Smooth muscle cell (in vitro differentiated cells): Measurements from ENCODE around the gene SLC25A11. TPM values are rescaled to one million over a fixed set of nuclear protein-coding genes. Genes with fewer than 3 reads are reported as not detected.
A peak's percentile ranks its signal among the peaks of the same experiment; 100 is the strongest.

Experiments used
- DNase-seq: peaks from one replicate; lab custom pipeline; 2025; ENCODE audit not compliant: unreplicated experiment; lab: John Stamatoyannopoulos, UW
- H2AFZ ChIP-seq: fragments of 200-600 bp; sonication (generic); 2 replicates; pipeline ENCODE4 v1.6.0; 2016; ENCODE audit warnings: antibody characterized with exemption, low read depth, mild to moderate bottlenecking
- H3F3A ChIP-seq: fragments of 200-600 bp; sonication (generic); 2 replicates; pipeline ENCODE4 v1.6.0; 2017; ENCODE audit warnings: antibody characterized with exemption, low read depth
- H3K27ac ChIP-seq: fragments of 200-600 bp; sonication (generic); 2 replicates; pipeline ENCODE4 v1.5.1; 2016; ENCODE audit warnings: low read depth, mild to moderate bottlenecking
- H3K27me3 ChIP-seq: fragments of 200-600 bp; sonication (generic); 2 replicates; pipeline ENCODE4 v1.6.1; 2016; ENCODE audit warnings: low read depth, mild to moderate bottlenecking
- H3K36me3 ChIP-seq: fragments of 200-600 bp; sonication (generic); 2 replicates; pipeline ENCODE4 v1.5.1; 2016; ENCODE audit warnings: low read depth
- H3K4me1 ChIP-seq: fragments of 200-600 bp; sonication (generic); 2 replicates; pipeline ENCODE4 v1.5.1; 2016; ENCODE audit warnings: low read depth
- H3K4me2 ChIP-seq: fragments of 200-600 bp; sonication (generic); 2 replicates; pipeline ENCODE4 v1.6.0; 2016; ENCODE audit warnings: mild to moderate bottlenecking
- H3K4me3 ChIP-seq: fragments of 200-600 bp; sonication (generic); 2 replicates; pipeline ENCODE4 v1.5.1; 2016; ENCODE audit warnings: mild to moderate bottlenecking
- H3K79me2 ChIP-seq: fragments of 200-600 bp; sonication (generic); 2 replicates; pipeline ENCODE4 v1.6.0; 2016; ENCODE audit warnings: low read depth, mild to moderate bottlenecking
- H3K9ac ChIP-seq: fragments of 200-600 bp; sonication (generic); 2 replicates; pipeline ENCODE4 v1.6.0; 2016; ENCODE audit warnings: low read depth
- H3K9me3 ChIP-seq: fragments of 200-600 bp; sonication (generic); replicated peaks from 2 replicates; pipeline ENCODE4 v1.5.1; 2016; ENCODE audit warnings: low read depth
- H4K20me1 ChIP-seq: fragments of 200-600 bp; sonication (generic); 2 replicates; pipeline ENCODE4 v1.6.0; 2016; ENCODE audit warnings: low read depth
- CTCF ChIP-seq: fragments of 200-600 bp; sonication (generic); IDR thresholded peaks from 2 replicates; pipeline ENCODE4 v1.5.1; 2017; ENCODE audit warnings: borderline replicate concordance, mild to moderate bottlenecking, antibody characterized with exemption; ENCODE audit not compliant: insufficient read depth, poor library complexity, severe bottlenecking
- WGBS: methylation state at CpG from one replicate; pipeline ENCODE4 v1.1.7; 2016; ENCODE audit warnings: low lambda C conversion rate; 5-methylcytosine and 5-hydroxymethylcytosine counted together
- polyA plus RNA-seq: library from polyadenylated mRNA; unstranded; fragments of >200 nt; fragmentation: Nextera tagmentation; extraction: Ambion mirVana; gene quantifications from 2 replicates; pipeline ENCODE4 v1.2.1, GENCODE V29; 2016
- total RNA-seq: library from RNA; depleted of rRNA; stranded (reverse); fragments of >200 nt; gene quantifications from 2 replicates; pipeline ENCODE4 v1.2.3, GENCODE V29; 2014

SLC25A11 gene
- total and polyA plus RNA-seq, 2 experiments from 2014 or later: 29.9 to 67.5 TPM

GRCh38 chr17:4986403-4986802, 46.6 kb upstream of the SLC25A11 start:
- Histone ChIP-seq H3K79me2 (no peaks in the 10 kb centered on the region), H3F3A (no peaks in the 10 kb centered on the region), H3K4me1 (peaks cover 8% of the 10 kb centered on the region), H3K9me3 (no peaks in the 10 kb centered on the region), H3K27me3 (no peaks in the 10 kb centered on the region), H3K9ac (no peak overlapping the region), H3K4me3 (peak overlapping the region; percentile 91), H2AFZ (peak overlapping the region; percentile 97), H3K4me2 (peak overlapping the region; percentile 89), H4K20me1 (no peaks in the 10 kb centered on the region), H3K36me3 (no peaks in the 10 kb centered on the region), H3K27ac (peak overlapping the region; percentile 2)
- DNase-seq: no peak
- WGBS: 72% methylated on average over 5 of the region's 5 CpGs
- TF ChIP-seq CTCF: no peak

- WGBS: 89% methylated on average over 5 of the region's 5 CpGs
Measured at GRCh38 chr17:4982305-4982704, 42.5 kb upstream of the SLC25A11 start.

GRCh38 chr17:4980644-4981216, 40.9 kb upstream of the SLC25A11 start:
- Histone ChIP-seq H3K36me3 (no peaks in the 10 kb centered on the region), H3K4me3 (no peak overlapping the region), H3K9ac (no peak overlapping the region), H4K20me1 (peaks cover 4% of the 10 kb centered on the region), H2AFZ (no peak overlapping the region), H3K4me2 (no peak overlapping the region), H3K4me1 (no peaks in the 10 kb centered on the region), H3K27ac (no peak overlapping the region), H3K9me3 (no peaks in the 10 kb centered on the region), H3F3A (peaks cover 3% of the 10 kb centered on the region), H3K79me2 (no peaks in the 10 kb centered on the region), H3K27me3 (no peaks in the 10 kb centered on the region)
- WGBS: 49% methylated on average over 5 of the region's 6 CpGs
- TF ChIP-seq CTCF: peak; percentile 59
- DNase-seq: no peak

More at GRCh38 chr17:4982305-4982704, 42.5 kb upstream of the SLC25A11 start:
- Histone ChIP-seq H3K9me3 (no peaks in the 10 kb centered on the region), H2AFZ (no peak overlapping the region), H3F3A (no peaks in the 10 kb centered on the region), H3K4me3 (no peak overlapping the region), H3K9ac (no peak overlapping the region), H3K27me3 (no peaks in the 10 kb centered on the region), H3K36me3 (no peaks in the 10 kb centered on the region), H3K79me2 (no peaks in the 10 kb centered on the region), H4K20me1 (peaks cover 4% of the 10 kb centered on the region), H3K4me1 (no peaks in the 10 kb centered on the region), H3K4me2 (no peak overlapping the region), H3K27ac (no peak overlapping the region)
- TF ChIP-seq CTCF: no peak
- no peak for DNase-seq

- Histone ChIP-seq H3K79me2 (no peaks in the 10 kb centered on the region), H3K4me1 (no peaks in the 10 kb centered on the region), H3K27ac (no peak overlapping the region), H3F3A (peaks cover 3% of the 10 kb centered on the region), H3K9ac (no peak overlapping the region), H3K36me3 (no peaks in the 10 kb centered on the region), H2AFZ (no peak overlapping the region), H4K20me1 (peaks cover 10% of the 10 kb centered on the region), H3K27me3 (no peaks in the 10 kb centered on the region), H3K9me3 (no peaks in the 10 kb centered on the region), H3K4me2 (no peak overlapping the region), H3K4me3 (no peak overlapping the region)
- no peak for TF ChIP-seq CTCF
- DNase-seq: no peak
Measured at GRCh38 chr17:4978726-4979125, 38.9 kb upstream of the SLC25A11 start.
